ENCODE results near the gene MYO6.
"Not testable (repeated sequence)": the region's sequence is repeated elsewhere in the genome, so short reads cannot be mapped to it uniquely, and the experiment has no call there.

The MYO6 gene

GRCh38 chr6:75748743-75749538 is at the start of gene MYO6:
Gene MYO6, plus strand, starts transcription at chr6:75749239. Its CDS starts 68,309 bp downstream, at chr6:75817548.
- peak; percentile 67 for DNase-seq

GRCh38 chr6:75708334-75708733 is 40.7 kb upstream of the MYO6 start:
- not testable (repeated sequence) for DNase-seq

- DNase-seq = no peak
Observed at GRCh38 chr6:75711173-75711572, 37.9 kb upstream of the MYO6 start.

GRCh38 chr6:75719133-75719532 is 29.9 kb upstream of the MYO6 start:
- DNase-seq = no peak

GRCh38 chr6:75723382-75723781 is 25.7 kb upstream of the MYO6 start:
- DNase-seq = no peak

- DNase-seq = no peak
Observed at GRCh38 chr6:75727206-75727605, 21.8 kb upstream of the MYO6 start.

- not testable (repeated sequence) for DNase-seq
Observed at GRCh38 chr6:75731029-75731428, 18.0 kb upstream of the MYO6 start.

- DNase-seq = no peak
Observed at GRCh38 chr6:75735491-75736186, 13.4 kb upstream of the MYO6 start.

GRCh38 chr6:75743971-75744370 is 5.1 kb upstream of the MYO6 start:
- peak; percentile 9 for DNase-seq

GRCh38 chr6:75745404-75745803 is 3.6 kb upstream of the MYO6 start:
- DNase-seq = no peak

GRCh38 chr6:75746221-75746620 is 2.8 kb upstream of the MYO6 start:
- peak; percentile 97 for DNase-seq

GRCh38 chr6:75747152-75747992 is 1.7 kb upstream of the MYO6 start:
- DNase-seq = peak; percentile 56

GRCh38 chr6:75748003-75748742 is 866 bp upstream of the MYO6 start:
- DNase-seq = no peak

GRCh38 chr6:75751443-75751842 is 2.4 kb downstream of the MYO6 start:
- no peak for DNase-seq

GRCh38 chr6:75752365-75752764 is 3.3 kb downstream of the MYO6 start:
- no peak for DNase-seq

- DNase-seq = no peak
Observed at GRCh38 chr6:75755704-75756103, 6.7 kb downstream of the MYO6 start.

- DNase-seq = no peak
Observed at GRCh38 chr6:75757295-75757694, 8.3 kb downstream of the MYO6 start.

- DNase-seq = no peak
Observed at GRCh38 chr6:75758061-75758460, 9.0 kb downstream of the MYO6 start.

GRCh38 chr6:75759207-75759606 is 10.2 kb downstream of the MYO6 start:
- DNase-seq = no peak

GRCh38 chr6:75760320-75760719 is 11.3 kb downstream of the MYO6 start:
- DNase-seq = no peak

- no peak for DNase-seq
Observed at GRCh38 chr6:75761489-75761888, 12.4 kb downstream of the MYO6 start.

GRCh38 chr6:75762063-75762462 is 13.0 kb downstream of the MYO6 start:
- DNase-seq = no peak

- DNase-seq = no peak
Observed at GRCh38 chr6:75766387-75766786, 17.3 kb downstream of the MYO6 start.
